ENCODE data around the gene SLC39A11.

DNA sequence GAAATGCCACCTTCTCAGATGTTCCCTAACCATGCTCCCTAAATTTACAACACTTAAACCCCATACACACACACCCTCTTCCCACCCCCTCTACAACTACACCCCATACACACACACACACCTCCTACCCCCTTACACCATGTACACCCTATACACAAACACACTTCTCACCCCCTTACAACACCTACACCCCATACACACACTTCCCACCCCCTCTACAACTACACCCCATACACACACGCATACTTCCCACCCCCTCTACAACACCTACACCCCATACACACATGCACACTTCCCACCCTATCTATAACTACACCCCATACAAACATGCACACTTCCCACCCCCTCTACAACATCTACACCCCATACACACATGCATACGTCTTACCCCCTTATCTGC lies 172.0 kb downstream of the SLC39A11 start:
- TF ChIP-seq CTCF (IDR thresholded peaks at IDR 0.05; ENCODE audit: poor library complexity, severe bottlenecking) (no peak), POLR2AphosphoS5 (IDR thresholded peaks at IDR 0.05) (no peak), EP300 (conservative IDR thresholded peaks at IDR 0.05; ENCODE audit: poor library complexity, severe bottlenecking) (no peak), MXI1 (conservative IDR thresholded peaks at IDR 0.05; ENCODE audit: poor library complexity, severe bottlenecking) (no peak)
